Activated T-helper 9 cell treated with anti-CD3 and anti-CD28 coated beads, Interleukin-2, amount 50 U/mL, for 16 hours (primary cell): Measurements from ENCODE around the gene SPIB.

Source experiments
- DNase-seq: peaks from one replicate; pipeline ENCODE4 v3.0.0-alpha.2; 2020; ENCODE audit warnings: low read depth

Gene SPIB

DNA sequence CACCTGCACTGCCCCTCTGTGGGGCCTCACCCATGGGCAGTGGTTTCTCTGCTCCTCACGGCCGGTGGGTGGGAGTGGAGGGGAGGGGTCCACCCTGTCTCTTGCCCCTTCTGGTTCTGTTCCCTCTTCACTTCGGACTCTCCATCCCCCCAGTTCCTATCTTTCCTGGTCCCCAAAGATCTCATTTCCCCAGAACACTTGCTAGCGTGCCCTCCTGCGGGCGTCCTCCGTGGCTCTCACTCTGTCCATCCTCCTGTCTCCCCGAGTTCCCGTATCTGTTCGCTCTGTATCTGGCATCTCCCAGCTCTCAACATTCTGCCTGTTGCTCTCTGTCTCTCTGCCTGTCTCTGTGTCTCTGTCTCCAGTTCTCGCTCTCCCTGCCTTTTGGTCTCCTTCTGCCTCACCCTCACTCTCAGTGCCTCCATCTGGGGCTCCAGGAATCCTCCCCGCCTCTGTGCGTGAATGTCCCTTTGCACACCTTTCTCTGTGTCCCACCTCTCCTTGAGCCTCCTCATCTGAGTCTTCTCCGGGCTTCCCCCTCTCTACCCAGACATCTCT lies 363 bp downstream of the SPIB start:
- no peak for DNase-seq

DNA sequence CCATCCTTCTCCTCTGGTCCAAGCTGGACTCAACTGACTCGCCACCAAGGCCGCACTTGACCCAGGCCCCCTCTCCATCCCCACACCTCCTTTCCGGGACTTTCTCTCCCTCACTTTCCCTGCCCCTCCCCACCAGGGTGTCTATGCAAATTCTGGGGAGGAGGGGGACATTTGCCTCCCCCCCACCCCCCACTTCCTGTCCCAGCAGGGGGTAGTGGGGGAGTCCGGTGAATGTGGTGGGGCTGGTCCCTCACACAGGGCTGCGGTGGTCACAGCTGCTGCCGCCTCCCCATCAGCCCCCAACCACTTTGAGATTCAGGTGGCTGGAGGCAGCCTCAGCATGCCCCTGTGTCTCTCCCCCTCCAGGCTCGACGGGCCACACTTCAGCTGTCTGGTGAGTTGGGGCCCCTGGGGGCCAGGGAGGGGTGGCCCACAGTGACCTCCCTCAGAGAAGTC lies 870 bp downstream of the SPIB start:
- DNase-seq = no peak

DNA sequence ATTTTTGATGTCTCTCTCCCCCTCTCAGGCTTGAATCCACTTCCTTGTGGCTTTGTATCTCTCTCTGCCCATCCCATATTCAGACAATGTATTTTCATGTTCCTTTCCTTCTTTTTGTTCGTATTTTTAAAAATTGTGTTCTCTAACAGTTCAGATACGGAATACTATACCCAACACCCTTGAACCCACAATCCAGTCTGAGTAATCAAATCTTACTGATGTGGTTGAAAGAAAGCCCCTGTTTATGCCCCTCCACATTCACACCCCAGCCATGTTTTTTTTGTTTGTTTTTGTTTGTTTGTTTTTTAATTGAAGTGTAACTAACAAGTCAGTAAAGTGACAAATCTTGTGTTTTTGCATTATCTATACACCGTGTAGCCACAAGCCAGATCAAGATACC lies 1.4 kb downstream of the SPIB start:
- no peak for DNase-seq

DNA sequence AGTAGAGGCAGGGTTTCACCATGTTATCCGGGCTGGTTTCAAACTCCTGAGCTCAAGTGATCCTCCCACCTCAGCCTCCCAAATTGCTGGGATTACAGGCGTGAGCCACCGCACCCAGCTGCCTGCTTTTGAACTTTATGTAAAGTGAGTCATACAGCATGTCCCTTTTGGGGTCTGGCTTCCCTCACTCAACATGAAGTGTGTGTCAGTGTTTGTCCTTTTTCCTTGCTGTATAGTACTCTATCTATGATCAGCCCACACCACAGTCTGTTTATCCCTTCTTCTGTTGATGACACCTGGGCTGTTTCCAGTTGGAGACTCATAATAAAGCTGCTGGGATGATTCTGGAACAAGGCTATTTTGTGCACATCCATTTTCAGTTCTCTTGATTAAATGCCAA lies 2.1 kb downstream of the SPIB start:
- no peak for DNase-seq

DNA sequence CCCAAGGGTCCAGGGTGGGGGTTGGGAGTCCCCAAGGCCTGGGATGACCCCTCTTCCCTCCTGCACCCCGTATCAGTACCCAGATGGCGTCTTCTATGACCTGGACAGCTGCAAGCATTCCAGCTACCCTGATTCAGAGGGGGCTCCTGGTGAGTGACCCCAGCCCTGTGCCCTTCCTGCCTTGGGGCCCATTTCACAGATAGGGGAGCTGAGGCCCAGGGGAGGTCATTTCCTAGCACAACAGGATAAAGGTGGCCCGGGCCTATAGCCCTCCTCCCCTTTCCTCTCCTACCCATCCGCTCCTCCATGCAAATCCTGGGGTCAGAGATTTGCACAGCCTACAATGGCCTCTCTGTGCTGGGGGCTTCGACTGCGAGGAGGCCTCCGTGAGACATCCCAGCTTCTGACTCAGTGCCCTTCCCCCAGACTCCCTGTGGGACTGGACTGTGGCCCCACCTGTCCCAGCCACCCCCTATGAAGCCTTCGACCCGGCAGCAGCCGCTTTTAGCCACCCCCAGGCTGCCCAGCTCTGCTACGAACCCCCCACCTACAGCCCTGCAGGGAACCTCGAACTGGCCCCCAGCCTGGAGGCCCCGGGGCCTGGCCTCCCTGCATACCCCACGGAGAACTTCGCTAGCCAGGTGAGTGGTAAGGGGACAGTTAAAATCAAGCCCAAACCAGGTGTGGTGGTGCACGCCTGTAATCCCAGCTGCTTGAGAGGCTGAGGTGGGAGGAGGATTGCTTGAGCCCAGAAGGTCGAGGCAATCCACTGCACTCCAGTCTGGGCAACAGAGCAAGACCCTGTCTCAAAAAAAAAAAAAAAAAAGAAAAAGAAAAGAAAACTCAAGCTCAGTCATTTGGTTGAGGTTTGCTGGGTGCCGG lies 3.9 kb downstream of the SPIB start:
- DNase-seq = no peak

DNA sequence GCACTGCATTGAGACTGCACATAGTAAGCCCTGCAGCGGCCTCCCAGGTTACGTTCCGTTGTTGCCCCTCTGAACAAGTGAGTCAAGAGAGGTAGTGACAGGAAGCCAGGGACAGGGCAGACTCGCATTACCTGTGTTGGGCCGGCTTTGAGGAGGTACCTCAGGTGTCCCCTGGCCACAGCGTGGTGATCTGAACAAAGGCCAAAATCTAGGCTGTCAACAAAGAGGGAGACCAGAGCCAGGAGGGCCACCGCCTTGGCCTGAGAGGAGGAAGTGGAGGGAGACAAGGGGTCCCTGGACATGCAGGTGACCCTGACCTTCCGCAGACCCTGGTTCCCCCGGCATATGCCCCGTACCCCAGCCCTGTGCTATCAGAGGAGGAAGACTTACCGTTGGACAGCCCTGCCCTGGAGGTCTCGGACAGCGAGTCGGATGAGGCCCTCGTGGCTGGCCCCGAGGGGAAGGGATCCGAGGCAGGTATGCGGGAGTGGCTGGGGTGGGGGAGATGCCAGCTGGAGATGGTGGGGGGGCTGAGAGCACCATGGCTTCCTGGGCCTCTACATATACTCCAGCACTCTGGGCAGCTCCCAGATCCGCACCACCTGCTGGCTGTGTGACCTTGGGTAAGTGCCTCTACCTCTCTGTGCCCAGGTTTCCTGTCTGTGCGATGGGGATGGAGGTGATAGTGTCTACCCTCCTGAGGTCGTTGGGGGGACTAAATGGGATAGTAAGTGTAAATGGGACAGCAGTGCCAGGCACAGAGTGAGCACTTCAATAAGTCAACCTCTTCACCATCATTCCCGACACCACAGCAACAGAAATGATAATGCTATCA lies 4.8 kb downstream of the SPIB start:
- DNase-seq = no peak

DNA sequence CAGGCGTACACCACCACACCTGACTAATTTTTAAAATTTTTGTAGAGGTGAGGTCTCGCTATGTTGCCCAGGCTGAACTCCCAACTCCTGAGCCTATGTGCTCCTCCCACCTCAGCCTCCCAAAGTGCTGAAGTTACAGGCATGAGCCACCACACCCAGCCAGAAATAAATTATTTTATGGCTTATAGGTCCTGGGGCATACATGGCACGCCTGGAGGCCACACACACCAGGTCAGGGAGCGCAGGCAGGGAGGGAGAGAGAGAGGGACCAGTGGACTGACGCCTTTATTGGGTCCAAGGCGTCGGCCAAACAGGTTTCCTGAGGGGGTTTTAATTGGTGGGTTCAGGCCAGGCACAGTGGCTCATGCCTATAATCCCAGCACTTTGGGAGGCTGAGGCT lies 6.8 kb downstream of the SPIB start:
- no peak for DNase-seq

DNA sequence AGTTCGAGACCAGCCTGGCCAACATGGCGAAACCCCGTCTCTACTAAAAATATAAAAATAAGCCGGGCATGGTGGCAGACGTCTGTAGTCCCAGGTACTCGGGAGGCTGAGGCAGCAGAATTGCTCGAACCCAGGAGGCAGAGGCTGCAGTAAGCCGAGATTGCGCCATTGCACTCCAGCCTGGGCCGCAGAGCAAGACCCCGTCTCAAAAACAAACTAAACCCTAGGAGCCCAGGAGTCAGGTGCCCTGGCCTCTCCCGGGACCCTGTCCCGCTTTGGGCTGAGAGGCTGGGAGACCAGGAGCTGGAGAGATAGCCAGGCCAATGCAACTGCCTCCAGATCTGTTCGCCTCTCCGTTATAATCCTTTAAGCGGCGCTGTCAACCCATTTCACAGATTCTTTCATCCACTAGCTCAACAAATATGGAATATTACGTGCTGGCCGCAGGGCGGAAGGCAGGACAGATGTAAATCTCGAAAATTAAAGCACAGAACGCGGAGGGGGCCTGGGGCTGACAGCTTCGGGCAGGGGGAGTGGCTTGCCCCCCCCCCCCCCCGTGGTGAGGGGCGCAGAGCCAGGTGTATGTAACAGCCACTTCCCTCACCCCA lies 8.7 kb downstream of the SPIB start:
- DNase-seq = no peak

DNA sequence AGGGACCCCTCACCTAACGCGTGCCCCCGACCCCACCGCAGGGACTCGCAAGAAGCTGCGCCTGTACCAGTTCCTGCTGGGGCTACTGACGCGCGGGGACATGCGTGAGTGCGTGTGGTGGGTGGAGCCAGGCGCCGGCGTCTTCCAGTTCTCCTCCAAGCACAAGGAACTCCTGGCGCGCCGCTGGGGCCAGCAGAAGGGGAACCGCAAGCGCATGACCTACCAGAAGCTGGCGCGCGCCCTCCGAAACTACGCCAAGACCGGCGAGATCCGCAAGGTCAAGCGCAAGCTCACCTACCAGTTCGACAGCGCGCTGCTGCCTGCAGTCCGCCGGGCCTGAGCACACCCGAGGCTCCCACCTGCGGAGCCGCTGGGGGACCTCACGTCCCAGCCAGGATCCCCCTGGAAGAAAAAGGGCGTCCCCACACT lies 9.3 kb downstream of the SPIB start:
- DNase-seq = no peak

DNA sequence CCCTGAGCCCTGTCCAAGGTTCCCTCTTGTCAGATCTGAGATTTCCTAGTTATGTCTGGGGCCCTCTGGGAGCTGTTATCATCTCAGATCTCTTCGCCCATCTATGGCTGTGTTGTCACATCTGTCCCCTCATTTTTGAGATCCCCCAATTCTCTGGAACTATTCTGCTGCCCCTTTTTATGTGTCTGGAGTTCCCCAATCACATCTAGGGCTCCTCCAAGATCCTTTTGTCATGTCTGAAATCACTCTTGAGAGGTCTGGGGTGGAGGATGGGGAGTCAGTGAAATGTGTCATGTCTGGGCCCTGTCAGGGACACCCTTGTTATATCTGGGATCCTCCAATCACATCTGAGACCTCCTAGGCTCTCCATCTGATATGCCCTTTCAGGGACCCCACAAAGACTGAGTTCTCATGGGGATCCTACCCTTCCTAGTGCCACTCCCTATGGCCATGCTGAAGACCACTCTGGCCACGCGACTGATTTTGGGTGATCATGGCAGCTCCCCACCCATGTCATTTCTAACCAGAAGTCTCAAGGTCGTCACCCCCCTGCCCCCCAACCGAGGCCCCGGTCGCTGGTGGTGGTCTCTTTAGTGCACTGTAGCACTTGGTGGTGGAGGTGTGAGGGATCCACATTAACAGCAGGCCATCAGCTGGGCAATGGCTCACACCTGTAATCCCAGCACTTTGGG lies 10.2 kb downstream of the SPIB start:
- DNase-seq = no peak

DNA sequence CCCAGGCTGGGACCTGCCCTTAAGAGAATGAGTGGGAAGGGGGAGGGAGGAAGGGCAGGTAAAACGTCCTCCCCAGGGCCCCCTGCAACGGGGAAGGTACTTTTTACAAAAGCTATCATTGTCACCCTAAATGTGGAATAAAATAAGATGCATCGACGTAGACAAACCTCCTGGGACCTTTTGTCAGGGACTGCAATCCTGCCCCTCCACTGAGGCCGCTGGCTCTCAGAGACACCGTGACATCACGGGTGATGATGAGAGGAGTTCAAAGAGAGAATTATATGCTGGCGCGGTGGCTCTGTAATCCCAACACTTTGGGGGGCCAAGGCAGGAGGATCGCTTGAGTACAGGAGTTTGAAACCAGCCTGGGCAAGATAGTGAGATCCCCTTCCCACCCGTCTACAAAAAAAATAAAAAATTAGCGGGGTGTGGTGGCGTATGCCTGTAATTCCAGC lies 12.2 kb downstream of the SPIB start:
- no peak for DNase-seq

DNA sequence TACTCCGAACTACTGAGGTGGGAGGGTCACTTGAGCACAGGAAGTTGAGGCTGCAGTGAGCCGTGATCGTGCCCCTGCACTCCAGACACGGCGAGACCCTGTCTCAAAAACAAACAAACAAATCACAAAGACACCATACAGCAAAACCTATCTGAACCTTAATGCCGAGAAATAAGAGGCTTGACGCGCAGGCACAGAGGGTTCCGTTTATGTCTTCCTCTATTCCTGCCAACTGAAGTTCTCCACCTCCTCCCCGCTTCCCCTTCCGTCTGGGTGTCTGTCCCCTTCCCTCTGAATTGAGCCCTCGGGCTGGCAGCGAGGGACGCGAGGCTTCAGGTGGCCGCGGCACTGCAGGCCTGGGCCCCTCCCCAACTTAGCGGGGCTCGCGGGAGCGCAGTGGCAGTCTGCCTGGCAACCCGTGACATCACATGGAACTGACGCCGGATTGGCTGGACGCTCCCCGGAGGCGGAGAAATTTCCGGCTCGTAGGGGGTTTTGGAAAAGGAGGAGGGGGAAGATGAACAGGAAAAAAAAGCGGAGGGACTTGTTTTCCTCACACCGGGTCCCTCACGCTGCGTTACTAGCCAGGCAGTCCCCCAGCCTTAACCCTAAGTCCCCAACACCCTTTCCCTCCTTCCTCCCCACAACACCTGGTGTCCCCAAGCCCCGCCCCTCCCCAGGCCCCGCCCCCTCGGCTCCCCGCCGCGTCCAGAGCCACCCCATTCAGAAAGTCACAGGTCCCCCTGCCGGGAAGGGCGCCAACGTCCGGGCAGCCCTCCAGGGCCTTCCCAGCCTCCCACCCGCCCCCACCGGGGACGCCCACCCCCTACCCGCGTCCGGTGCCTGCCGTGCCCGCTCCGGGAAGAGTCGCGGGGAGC lies 12.8 kb downstream of the SPIB start:
- peak; percentile 80 for DNase-seq

DNA sequence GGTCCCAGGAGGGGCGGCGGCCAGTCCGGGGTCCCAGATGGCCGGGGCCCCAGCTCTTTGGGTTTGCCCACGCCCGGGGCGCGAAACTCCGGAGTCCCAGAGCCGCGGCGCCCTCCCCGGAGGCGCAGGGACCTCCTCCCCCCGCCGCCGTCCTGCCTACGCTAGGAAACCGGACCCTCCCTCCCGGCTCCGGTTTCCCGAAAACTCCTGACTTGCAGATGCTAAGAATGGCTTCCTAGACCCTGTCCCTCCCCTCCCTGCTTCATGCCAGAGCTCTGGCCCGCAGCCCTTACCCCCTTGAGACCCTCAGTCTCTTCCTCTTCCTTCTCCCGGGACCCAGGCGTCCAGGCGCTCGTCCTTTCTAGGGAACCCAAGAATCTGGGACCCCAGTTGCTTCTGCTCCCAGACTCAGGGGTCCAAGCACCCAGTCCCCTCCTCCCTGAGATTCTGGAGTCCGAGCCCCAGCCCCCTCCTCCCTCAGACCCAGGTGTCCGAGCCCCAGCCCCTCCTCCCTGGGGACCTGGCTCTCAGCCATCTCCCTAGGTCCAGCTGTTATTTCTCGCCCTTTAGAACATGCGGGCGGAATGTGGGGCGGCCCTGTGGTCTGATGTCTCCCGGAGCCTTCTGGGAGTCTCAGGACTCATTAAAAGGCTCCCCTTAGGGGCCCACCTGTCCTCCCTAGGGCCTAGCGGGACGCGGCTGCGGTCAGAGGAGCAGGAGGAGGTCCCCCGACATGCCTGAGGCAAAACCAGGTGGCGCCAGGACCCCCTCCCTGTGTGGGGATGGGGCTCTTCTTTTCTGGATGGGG lies 13.7 kb downstream of the SPIB start, which contains the start of gene MYBPC2:
TSS of gene MYBPC2 (plus strand) at position 672 of the 808 bp plus-strand sequence. CDS start at position 734, 62 bp downstream.
- DNase-seq = no peak

DNA sequence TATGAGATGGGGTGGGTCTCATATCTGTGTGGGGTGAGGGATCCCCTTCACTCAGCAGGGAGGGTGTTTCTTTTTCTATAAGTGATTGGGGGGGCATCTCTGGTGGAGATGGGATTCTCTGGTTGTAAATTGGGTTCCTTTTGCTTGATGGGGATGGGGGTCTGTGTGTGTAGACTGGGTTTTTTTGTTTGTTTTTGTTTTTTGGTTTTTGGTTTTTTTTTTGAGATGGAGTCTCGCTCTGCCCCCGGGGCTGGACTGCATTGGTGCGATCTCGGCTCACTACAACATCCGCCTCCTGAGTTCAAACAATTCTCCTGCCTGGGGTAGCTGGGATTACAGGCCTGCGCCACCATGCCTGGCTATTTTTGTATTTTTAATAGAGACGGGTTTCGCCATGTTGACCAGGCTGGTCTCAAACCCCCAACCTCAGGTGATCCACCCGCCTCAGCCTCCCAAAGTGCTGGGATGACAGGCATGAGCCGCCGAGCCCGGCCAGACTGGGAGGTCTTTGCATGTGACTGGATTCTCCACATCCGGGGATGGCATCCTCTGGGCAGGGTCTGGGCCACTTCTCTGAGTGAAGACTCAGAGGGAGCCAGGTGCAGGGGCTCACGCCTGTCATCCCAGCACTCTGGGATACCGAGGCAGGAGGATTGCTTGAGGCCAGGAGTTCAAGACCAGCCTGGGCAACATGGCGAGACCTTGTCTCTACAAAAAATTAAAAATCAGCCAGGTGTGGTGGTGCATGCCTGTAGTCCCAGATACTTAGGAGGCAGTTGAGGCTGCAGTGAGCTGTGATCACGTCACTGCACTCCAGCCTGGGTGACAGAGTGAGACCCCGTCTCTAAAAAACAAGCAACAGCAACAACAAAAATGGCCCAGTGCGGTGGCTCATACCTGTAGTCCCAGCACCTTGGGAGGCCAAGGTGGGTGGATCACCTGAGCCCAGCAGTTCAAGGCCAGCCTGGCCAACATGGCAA lies 14.8 kb downstream of the SPIB start:
- DNase-seq = no peak

DNA sequence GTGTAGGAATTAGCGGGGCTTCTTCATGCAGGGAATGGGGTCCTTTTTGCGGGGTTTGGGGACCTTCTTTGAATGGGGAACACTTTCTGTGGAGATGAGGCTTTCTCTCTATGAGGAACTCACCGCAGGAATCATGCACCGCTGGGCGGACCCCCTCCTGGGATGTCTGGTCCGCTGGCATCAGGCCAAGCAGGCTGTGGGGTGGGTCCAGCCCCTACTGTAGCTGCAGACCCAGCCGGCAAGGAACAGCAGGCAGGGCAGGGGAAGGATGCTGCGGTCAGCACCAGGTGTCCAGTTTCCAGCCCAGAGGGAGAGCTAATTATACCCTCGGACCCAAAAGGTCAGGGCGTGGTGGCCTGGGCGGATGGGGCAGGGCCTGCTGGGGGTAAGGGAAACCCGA lies 15.8 kb downstream of the SPIB start:
- no peak for DNase-seq

DNA sequence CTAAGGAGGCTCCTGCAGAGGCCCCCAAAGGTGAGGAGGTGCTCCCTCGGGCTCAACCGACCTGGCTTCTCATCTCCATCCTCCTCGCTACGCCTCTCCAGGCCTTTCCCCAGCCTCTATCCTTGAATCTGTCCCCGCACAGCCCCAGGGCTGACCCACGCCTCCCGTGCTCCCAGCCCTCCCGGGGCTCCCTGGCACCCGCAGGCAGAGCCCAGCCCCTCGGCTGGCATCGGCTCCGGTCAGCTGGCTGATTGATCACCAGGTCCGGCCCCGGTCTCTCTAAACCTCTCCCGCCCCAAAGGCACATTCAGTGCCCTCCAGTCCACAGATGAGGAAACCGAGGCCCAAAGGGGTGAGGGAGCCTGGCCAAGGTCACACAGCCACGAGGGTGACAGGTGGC lies 16.5 kb downstream of the SPIB start:
- no peak for DNase-seq

DNA sequence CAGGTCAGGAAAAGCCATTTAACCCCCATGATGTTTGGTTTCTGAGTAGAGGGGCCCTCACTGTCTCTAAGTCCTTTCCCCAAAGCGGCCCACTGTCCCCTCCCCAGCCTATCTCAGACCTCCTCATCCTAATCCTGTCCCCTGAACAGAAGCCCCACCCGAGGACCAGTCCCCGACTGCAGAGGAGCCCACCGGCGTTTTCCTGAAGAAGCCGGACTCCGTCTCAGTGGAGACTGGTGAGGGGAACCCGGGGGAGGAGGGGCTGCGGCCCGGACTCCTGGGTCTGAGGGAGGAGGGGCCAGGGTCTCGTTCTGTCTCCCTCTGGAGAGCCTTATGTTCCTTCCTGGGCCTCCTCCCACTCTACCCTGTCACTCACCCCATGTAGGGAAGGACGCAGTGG lies 16.9 kb downstream of the SPIB start:
- DNase-seq = no peak

DNA sequence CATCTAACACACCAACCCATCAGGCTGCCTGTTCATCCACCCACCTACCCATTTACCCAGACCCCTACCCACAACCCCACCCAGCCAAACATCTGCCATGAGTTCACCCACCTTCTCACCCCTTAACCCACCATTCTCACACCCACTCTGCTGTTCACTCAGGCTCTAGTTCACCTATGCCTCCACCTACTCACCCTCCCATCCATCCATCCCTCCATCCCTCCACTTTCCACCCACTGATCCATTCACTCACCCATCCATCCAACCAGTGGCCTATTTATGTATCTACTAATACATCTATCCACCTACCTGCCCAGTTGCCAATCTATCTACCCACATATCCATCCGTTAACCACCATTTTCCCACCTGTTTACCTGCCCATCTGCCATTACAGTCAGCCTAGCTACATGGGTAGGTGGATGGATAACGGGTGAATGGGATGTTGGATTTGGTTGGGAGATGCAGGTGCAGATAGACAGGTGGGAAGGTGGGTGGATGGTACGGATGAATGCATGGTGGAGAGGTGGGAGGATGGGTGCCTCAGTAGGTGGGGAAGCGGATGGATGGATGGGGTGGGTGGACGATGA lies 19.2 kb downstream of the SPIB start:
- DNase-seq = no peak
